ENCODE results near the gene OR52L1. TPM values are rescaled to one million over a fixed set of nuclear protein-coding genes. Genes with fewer than 3 reads are reported as not detected.

The OR52L1 gene
- total and polyA plus RNA-seq, 9 of the 15 experiments (the other 6 are each of a cell fraction or from before 2014, with no cell fraction given): not detected

DNA sequence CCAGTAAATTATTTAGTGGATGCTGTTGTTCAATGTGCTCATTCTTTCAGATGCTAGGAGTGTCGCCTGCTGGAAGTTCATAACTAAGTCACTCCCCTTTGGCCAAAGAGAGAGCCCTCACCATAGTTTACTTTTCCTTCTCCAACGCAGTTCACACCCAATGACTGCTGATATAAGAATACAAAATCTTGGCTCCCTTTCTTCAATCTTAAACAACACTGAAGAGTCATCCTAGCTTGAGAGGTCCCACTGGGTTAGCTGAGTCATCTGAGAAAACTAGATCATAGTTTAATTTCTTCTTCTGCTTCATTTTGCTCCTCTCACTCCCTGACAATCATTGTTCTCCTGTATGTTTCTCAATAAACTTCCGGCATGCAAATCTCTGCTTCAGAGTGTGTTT is 5.4 kb upstream of the OR52L1 start:
- Histone ChIP-seq H3K27ac (ENCODE audit: extremely low read depth, low read depth, low read length) (no peak overlapping the region), H3K27me3 (ENCODE audit: control insufficient read depth in 2 of 2, insufficient read depth in 2 of 2, low read length in 2 of 2) (peaks cover 0 to 11% of the 10 kb centered on the region in 2 experiments; a peak in 1 of 5 replicates), H3K9ac (ENCODE audit: insufficient read depth in 1 of 2, low read depth in 2 of 2, low read length in 2 of 2) (no peak overlapping the region), H3K36me3 (ENCODE audit: control insufficient read depth, insufficient read depth, low read length) (no peaks in the 10 kb centered on the region), H4K20me1 (replicated peaks; ENCODE audit: control insufficient read depth, insufficient read depth, low read length) (no peaks in the 10 kb centered on the region), H3K4me3 (no peak overlapping the region), H3K79me2 (ENCODE audit: control insufficient read depth, insufficient read depth, low read length) (no peaks in the 10 kb centered on the region), H3K9me3 (replicated peaks; ENCODE audit: control insufficient read depth, insufficient read depth, low read depth, low read length) (no peaks in the 10 kb centered on the region), H2AFZ (ENCODE audit: low read depth, low read length) (no peak overlapping the region), H3K9me1 (ENCODE audit: control insufficient read depth, insufficient read depth, low read length) (no peaks in the 10 kb centered on the region), H3K4me1 (replicated peaks in 1 of 2; ENCODE audit: control insufficient read depth in 2 of 2, insufficient read depth in 2 of 2, low read length in 2 of 2) (no peaks in the 10 kb centered on the region), H3K4me2 (ENCODE audit: insufficient read depth, low read length) (no peak overlapping the region)
- DNase-seq (ENCODE audit: extremely low read depth in 1 of 4, low spot score in 3 of 4): no peak
- in situ Hi-C loops (cut with MboI) (no loop called here), intact Hi-C loops (cut with micrococcal nuclease) (no loop called here)
- no TSS peak for BruUV-seq (replicated peaks)
- no peak for ATAC-seq
- WGBS (ENCODE audit: insufficient coverage, low coverage, missing lambda C conversion rate): 2% methylated on average over 3 of the region's 3 CpGs
- ChIA-PET POLR2A (interaction anchor here (1.0 to 1.5 kb wide), 3 partner anchors 9 to 275 kb away, joined by 3 to 4 read pairs (median 4); no protein-coding TSS in a partner anchor), CTCF (ENCODE audit: low intra/inter-chr PET ratio) (interaction anchor here (1.1 kb wide), 1 partner anchor 361 kb away, joined by 4 read pairs; no protein-coding TSS in a partner anchor)
- FAIRE-seq: no peak
- no peak for TF ChIP-seq HNRNPLL (IDR thresholded peaks at IDR 0.05; ENCODE audit: low read depth, low read length, poor library complexity, severe bottlenecking)
- TF ChIP-seq ZBTB40 (IDR thresholded peaks at IDR 0.05): no peak
- no peak for TF ChIP-seq ZBTB40 (CRISPR knock-in tag; IDR thresholded peaks at IDR 0.05)
- TF ChIP-seq, protein P1, sequence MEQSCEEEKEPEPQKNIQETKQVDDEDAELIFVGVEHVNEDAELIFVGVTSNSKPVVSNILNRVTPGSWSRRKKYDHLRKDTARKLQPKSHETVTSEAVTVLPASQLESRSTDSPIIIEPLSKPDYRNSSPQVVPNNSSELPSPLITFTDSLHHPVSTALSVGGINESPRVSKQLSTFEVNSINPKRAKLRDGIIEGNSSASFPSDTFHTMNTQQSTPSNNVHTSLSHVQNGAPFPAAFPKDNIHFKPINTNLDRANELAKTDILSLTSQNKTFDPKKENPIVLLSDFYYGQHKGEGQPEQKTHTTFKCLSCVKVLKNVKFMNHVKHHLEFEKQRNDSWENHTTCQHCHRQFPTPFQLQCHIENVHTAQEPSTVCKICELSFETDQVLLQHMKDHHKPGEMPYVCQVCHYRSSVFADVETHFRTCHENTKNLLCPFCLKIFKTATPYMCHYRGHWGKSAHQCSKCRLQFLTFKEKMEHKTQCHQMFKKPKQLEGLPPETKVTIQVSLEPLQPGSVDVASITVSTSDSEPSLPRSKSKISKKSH (CRISPR knock-in tag; IDR thresholded peaks at IDR 0.05): no peak
- TF ChIP-seq CREM (IDR thresholded peaks at IDR 0.05; ENCODE audit: low read depth): no peak

Data from K562 (cell line).